Mesenchymal stem cell (in vitro differentiated cells and primary cell): Measurements from ENCODE around the gene NFIL3.
A peak's percentile ranks its signal among the peaks of the same experiment; 100 is the strongest.

Experiments used
- DNase-seq: peaks from one replicate; pipeline ENCODE4 v3.0.0-alpha.2; 2013
- H2AFZ ChIP-seq: one replicate; pipeline ENCODE4 v1.6.1; 2013; ENCODE audit warnings: low read depth, mild to moderate bottlenecking, control low read depth, inconsistent platforms, low read length, moderate library complexity
- H2AK5ac ChIP-seq: 2 replicates; pipeline ENCODE4 v1.6.1; 2013; ENCODE audit warnings: low read length, moderate library complexity, mild to moderate bottlenecking, inconsistent platforms; ENCODE audit not compliant: severe bottlenecking
- H2BK120ac ChIP-seq: one replicate; pipeline ENCODE4 v1.6.1; 2013; ENCODE audit warnings: low read depth, mild to moderate bottlenecking, inconsistent platforms, low read length, moderate library complexity
- H2BK12ac ChIP-seq, 2 experiments: one replicate each; pipeline ENCODE4 v1.6.1; 2013; ENCODE audit warnings: inconsistent platforms in 2 of 2, low read length in 2 of 2, mild to moderate bottlenecking in 2 of 2, moderate library complexity in 2 of 2, control low read depth in 1 of 2
- H2BK15ac ChIP-seq: one replicate; pipeline ENCODE4 v1.6.1; 2013; ENCODE audit warnings: mild to moderate bottlenecking, low read depth, inconsistent platforms; ENCODE audit not compliant: poor library complexity, severe bottlenecking
- H2BK5ac ChIP-seq: 2 replicates; pipeline ENCODE4 v1.6.1; 2013; ENCODE audit warnings: low read depth, mild to moderate bottlenecking, low read length, control low read depth, inconsistent platforms; ENCODE audit not compliant: poor library complexity, severe bottlenecking
- H3K14ac ChIP-seq, 2 experiments: one replicate each; pipeline ENCODE4 v1.6.1; 2013; ENCODE audit warnings: inconsistent platforms in 2 of 2, low read length in 2 of 2, control low read depth in 1 of 2, mild to moderate bottlenecking in 1 of 2, moderate library complexity in 1 of 2
- H3K18ac ChIP-seq, 2 experiments: one replicate each; pipeline ENCODE4 v1.6.1; 2013; ENCODE audit warnings: inconsistent platforms in 2 of 2, low read length in 2 of 2, control low read depth in 1 of 2, low read depth in 1 of 2, mild to moderate bottlenecking in 1 of 2
- H3K23ac ChIP-seq, 2 experiments: one replicate each; pipeline ENCODE4 v1.6.1; 2013; ENCODE audit warnings: inconsistent platforms in 2 of 2, low read length in 2 of 2, mild to moderate bottlenecking in 2 of 2, moderate library complexity in 2 of 2, control low read depth in 1 of 2
- H3K27ac ChIP-seq: 2 replicates; pipeline ENCODE4 v1.5.1; 2013; ENCODE audit warnings: mild to moderate bottlenecking, moderate library complexity, low read length, control low read depth, inconsistent platforms; ENCODE audit not compliant: poor library complexity, severe bottlenecking
- H3K27me3 ChIP-seq, 2 experiments: 2 replicates each; pipeline versions ENCODE4 v1.6.1 to v1.7.0; 2013; ENCODE audit warnings: low read length in 2 of 2, mild to moderate bottlenecking in 2 of 2, moderate library complexity in 2 of 2, control low read depth in 1 of 2, inconsistent platforms in 1 of 2; ENCODE audit not compliant: control insufficient read depth in 1 of 2, insufficient read depth in 1 of 2
- H3K36me3 ChIP-seq, 2 experiments: 2 replicates each; pipeline versions ENCODE4 v1.6.1 to v1.7.0; 2013; ENCODE audit warnings: low read length in 2 of 2, control low read depth in 1 of 2, inconsistent platforms in 1 of 2, low read depth in 1 of 2, mild to moderate bottlenecking in 1 of 2; ENCODE audit not compliant: insufficient read depth in 2 of 2, control insufficient read depth in 1 of 2
- H3K4ac ChIP-seq, 2 experiments: one replicate each; pipeline ENCODE4 v1.6.1; 2013; ENCODE audit warnings: inconsistent platforms in 2 of 2, low read length in 2 of 2, mild to moderate bottlenecking in 2 of 2, moderate library complexity in 2 of 2, control low read depth in 1 of 2, low read depth in 1 of 2
- H3K4me1 ChIP-seq: 2 replicates; pipeline ENCODE4 v1.6.1; 2013; ENCODE audit warnings: low read depth, low read length, control low read depth; ENCODE audit not compliant: control insufficient read depth, insufficient read depth
- H3K4me2 ChIP-seq: 2 replicates; pipeline ENCODE4 v1.6.1; 2013; ENCODE audit warnings: low read length, mild to moderate bottlenecking, inconsistent platforms; ENCODE audit not compliant: poor library complexity, severe bottlenecking
- H3K4me3 ChIP-seq, 2 experiments: 2 replicates each; pipeline versions ENCODE4 v1.5.1 to v1.7.0; 2013; ENCODE audit warnings: low read length in 2 of 2, mild to moderate bottlenecking in 2 of 2, control low read depth in 1 of 2, low read depth in 1 of 2; ENCODE audit not compliant: insufficient read depth in 1 of 2
- H3K79me1 ChIP-seq: replicated peaks from 2 replicates; pipeline ENCODE4 v1.6.1; 2013; ENCODE audit warnings: mild to moderate bottlenecking, control low read depth, low read length, inconsistent platforms; ENCODE audit not compliant: poor library complexity, severe bottlenecking
- H3K9ac ChIP-seq: 2 replicates; pipeline ENCODE4 v1.7.0; 2013; ENCODE audit warnings: mild to moderate bottlenecking, low read length, moderate library complexity
- H3K9me3 ChIP-seq: 2 replicates; pipeline ENCODE4 v1.7.0; 2013; ENCODE audit warnings: mild to moderate bottlenecking, low read length; ENCODE audit not compliant: control insufficient read depth
- H4K8ac ChIP-seq: one replicate; pipeline ENCODE4 v1.6.1; 2013; ENCODE audit warnings: inconsistent platforms, mild to moderate bottlenecking, low read length, moderate library complexity
- H4K91ac ChIP-seq: one replicate; pipeline ENCODE4 v1.6.1; 2013; ENCODE audit warnings: mild to moderate bottlenecking, low read length, inconsistent platforms
- WGBS: methylation state at CpG from one replicate; pipeline ENCODE4 v1.1.7; 2013; ENCODE audit warnings: mixed read lengths; 5-methylcytosine and 5-hydroxymethylcytosine counted together

NFIL3 gene

DNA sequence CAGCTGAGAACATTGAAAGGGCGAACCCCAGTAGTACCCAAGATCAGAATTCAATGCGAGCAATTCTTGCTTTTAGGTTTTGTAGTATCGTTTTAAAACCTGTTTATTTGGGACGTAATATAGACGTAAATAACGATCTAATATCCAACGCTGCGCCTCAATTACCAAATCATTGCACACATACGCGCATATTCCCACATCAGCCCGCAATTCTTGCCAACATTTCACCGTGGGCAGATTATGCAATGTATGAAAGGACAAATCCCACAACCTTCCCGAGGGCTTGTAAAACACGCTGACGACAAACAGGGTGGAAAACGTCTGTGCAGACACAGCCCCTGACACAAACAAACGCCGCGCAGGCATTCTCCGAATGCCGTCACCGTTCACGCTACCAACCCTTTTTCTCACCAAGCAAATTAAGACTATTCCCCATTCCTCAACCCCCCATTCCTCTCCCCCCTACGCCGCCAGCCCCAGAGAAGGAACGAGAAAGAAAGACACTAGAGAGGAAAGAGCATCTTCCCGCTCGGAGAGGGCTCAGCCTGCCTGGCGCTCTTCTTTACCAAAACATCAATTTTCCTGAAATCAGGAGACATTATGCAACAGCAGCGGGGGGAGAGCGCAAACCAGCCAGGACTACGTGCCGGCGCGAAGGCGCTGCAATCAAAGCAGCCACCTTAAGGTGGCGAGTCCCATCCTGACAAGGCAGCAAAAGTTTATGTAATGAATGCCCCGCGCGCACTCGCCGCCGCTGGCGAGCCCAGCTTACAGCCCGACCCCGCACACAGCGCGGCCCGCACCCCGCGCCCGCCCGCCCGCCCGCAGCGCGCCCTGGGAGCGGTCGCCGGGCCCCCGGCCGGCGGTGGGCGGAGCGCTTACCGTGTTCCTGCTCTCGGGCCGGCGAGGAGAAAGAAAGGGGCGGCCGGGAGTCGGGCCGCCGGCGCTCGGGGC is 597 bp downstream of the NFIL3 start:
- Histone ChIP-seq H3K4me1 (peaks cover 14% of the 10 kb centered on the region), H3K23ac (no peak overlapping the region), H2BK5ac (peak overlapping the region; percentile 58), H2BK120ac (peak overlapping the region; percentile 69), H3K9ac (peak overlapping the region; percentile 100), H3K36me3 (no peaks in the 10 kb centered on the region), H4K8ac (peak overlapping the region; percentile 38), H3K4ac (peak overlapping the region in 1 of 2 experiments; percentile 87), H2AK5ac (no peak overlapping the region), H3K14ac (peak overlapping the region in 1 of 2 experiments; percentile 69), H2AFZ (peak overlapping the region; percentile 64), H3K18ac (peak overlapping the region; percentile 85 to 93), H3K27ac (peak overlapping the region; percentile 70), H3K79me1 (peaks cover 1% of the 10 kb centered on the region), H4K91ac (no peak overlapping the region), H3K4me2 (peak overlapping the region; percentile 99), H3K27me3 (no peaks in the 10 kb centered on the region), H3K9me3 (no peaks in the 10 kb centered on the region), H2BK12ac (peak overlapping the region; percentile 38 to 40), H3K4me3 (peak overlapping the region; percentile 78 to 81), H2BK15ac (peak overlapping the region; percentile 67)
- WGBS: 2% methylated on average over 45 of the region's 76 CpGs
- DNase-seq: peak; percentile 94

DNA sequence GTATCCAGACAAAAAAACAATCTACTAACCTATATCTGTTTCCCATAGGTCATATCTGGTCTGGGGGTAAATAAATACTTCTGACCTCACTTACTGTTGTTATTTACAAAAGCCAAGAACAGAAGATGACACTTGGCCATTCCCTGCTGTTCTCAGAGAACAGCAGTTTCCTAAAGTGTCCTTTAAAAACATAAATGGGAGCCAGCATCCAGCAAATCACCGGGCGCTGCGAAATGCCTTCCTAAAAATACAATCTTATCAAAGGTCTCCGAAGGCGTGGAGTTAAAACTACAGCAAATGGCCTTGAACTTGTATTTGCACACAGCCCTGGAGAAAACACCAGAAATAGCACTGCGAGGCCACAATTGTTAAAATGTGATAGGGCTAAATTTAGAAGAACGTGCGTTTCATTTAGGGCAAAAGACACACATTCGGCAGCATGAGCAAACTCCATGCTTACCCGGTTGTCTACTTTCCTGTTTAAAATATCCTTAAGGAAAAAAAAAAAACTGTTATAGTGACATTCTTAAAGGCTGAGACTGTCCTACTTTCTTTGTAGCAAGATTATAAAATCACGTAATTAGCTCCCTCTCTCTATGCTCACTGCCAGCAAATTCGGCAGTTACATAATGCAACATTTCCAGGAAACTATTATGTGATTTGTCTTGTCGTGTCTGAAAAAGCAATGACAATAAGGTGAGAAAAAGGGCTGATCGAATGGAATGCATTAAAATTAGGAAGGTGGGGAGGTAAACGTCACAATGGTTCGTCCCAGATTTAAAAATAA is 1.5 kb downstream of the NFIL3 start:
- Histone ChIP-seq H3K4me2 (peak overlapping the region; percentile 99), H3K4me3 (peak overlapping the region in 1 of 2 experiments; percentile 81), H3K27ac (peak overlapping the region; percentile 57), H2AK5ac (no peak overlapping the region), H3K4ac (peak overlapping the region in 1 of 2 experiments; percentile 48), H3K9ac (peak overlapping the region; percentile 100), H4K8ac (no peak overlapping the region), H2BK120ac (no peak overlapping the region), H3K4me1 (peaks cover 14% of the 10 kb centered on the region), H2BK15ac (no peak overlapping the region), H3K9me3 (no peaks in the 10 kb centered on the region), H3K79me1 (peaks cover 1% of the 10 kb centered on the region), H2BK5ac (no peak overlapping the region), H3K27me3 (no peaks in the 10 kb centered on the region), H3K14ac (no peak overlapping the region), H2BK12ac (peak overlapping the region in 1 of 2 experiments; percentile 38), H2AFZ (no peak overlapping the region), H4K91ac (no peak overlapping the region), H3K23ac (no peak overlapping the region), H3K18ac (peak overlapping the region; percentile 14 to 43), H3K36me3 (no peaks in the 10 kb centered on the region)
- WGBS: 8% methylated on average over 11 of the region's 16 CpGs
- DNase-seq: peak; percentile 67

- peak; percentile 67 for DNase-seq
- Histone ChIP-seq H4K8ac (peak overlapping the region; percentile 72), H2BK15ac (peak overlapping the region; percentile 60), H3K36me3 (no peaks in the 10 kb centered on the region), H3K14ac (peak overlapping the region in 1 of 2 experiments; percentile 46), H2BK120ac (peak overlapping the region; percentile 95), H3K9ac (peak overlapping the region; percentile 100), H2AK5ac (peak overlapping the region; percentile 50), H4K91ac (peak overlapping the region; percentile 27), H3K27ac (peak overlapping the region; percentile 53), H3K27me3 (no peaks in the 10 kb centered on the region), H2BK12ac (peak overlapping the region in 1 of 2 experiments; percentile 78), H2BK5ac (peak overlapping the region; percentile 90), H3K79me1 (peaks cover 1% of the 10 kb centered on the region), H3K9me3 (no peaks in the 10 kb centered on the region), H3K18ac (peak overlapping the region; percentile 81 to 95), H3K4me1 (peaks cover 12% of the 10 kb centered on the region), H3K4me3 (peak overlapping the region; percentile 72 to 81), H3K4me2 (peak overlapping the region; percentile 87), H2AFZ (no peak overlapping the region), H3K4ac (peak overlapping the region; percentile 51 to 74), H3K23ac (peak overlapping the region in 1 of 2 experiments; percentile 70)
- under 1% methylated on average over 54 of the region's 69 CpGs for WGBS
Observed at GRCh38 chr9:91421128-91421765, 2.4 kb downstream of the NFIL3 start.
